GM18907 (cell line): ENCODE data around the gene KIFC1.
A peak's percentile ranks its signal among the peaks of the same experiment; 100 is the strongest.

ENCODE experiments used
- ATAC-seq: cut with Tn5 transposase; IDR thresholded peaks from one replicate; pipeline ENCODE4 v1.9.1; 2021; ENCODE audit warnings: mild to moderate bottlenecking, moderate library complexity; ENCODE audit not compliant: unreplicated experiment

KIFC1 gene

GRCh38 chr6:33410050-33410710, 18.6 kb downstream of the KIFC1 start:
- peak; percentile 75 for ATAC-seq

- peak; percentile 40 for ATAC-seq
Measured at GRCh38 chr6:33410711-33411631, 19.3 kb downstream of the KIFC1 start, which contains the start of gene PHF1. TSS of gene PHF1 (plus strand) at chr6:33411014. CDS start at chr6:33412264, 1,250 bp downstream.

- ATAC-seq = no peak
Measured at GRCh38 chr6:33411632-33412005, 20.0 kb downstream of the KIFC1 start.

GRCh38 chr6:33412140-33413009, 20.8 kb downstream of the KIFC1 start:
- ATAC-seq = no peak

GRCh38 chr6:33413241-33414120, 21.9 kb downstream of the KIFC1 start:
- no peak for ATAC-seq

- no peak for ATAC-seq
Measured at GRCh38 chr6:33414592-33415271, 23.1 kb downstream of the KIFC1 start.

- no peak for ATAC-seq
Measured at GRCh38 chr6:33415831-33416230, 24.2 kb downstream of the KIFC1 start.

GRCh38 chr6:33416386-33417127, 24.9 kb downstream of the KIFC1 start:
- ATAC-seq = no peak

- no peak for ATAC-seq
Measured at GRCh38 chr6:33417128-33417902, 25.7 kb downstream of the KIFC1 start.

GRCh38 chr6:33417903-33418689, 26.5 kb downstream of the KIFC1 start, which contains the start of gene CUTA:
TSS of gene CUTA (minus strand) at chr6:33418107. CDS start at chr6:33418000, 107 bp downstream.
- ATAC-seq = peak; percentile 84

- ATAC-seq = no peak
Measured at GRCh38 chr6:33418690-33419291, 27.2 kb downstream of the KIFC1 start.

- ATAC-seq = no peak
Measured at GRCh38 chr6:33419580-33420490, 28.2 kb downstream of the KIFC1 start, which contains the start of gene SYNGAP1. TSS of gene SYNGAP1 (plus strand) at chr6:33420065. CDS start at chr6:33420265, 200 bp downstream.

- no peak for ATAC-seq
Measured at GRCh38 chr6:33420491-33421343, 29.1 kb downstream of the KIFC1 start.

GRCh38 chr6:33421344-33421643, 29.7 kb downstream of the KIFC1 start:
- ATAC-seq = no peak

GRCh38 chr6:33423777-33424176, 32.2 kb downstream of the KIFC1 start:
- no peak for ATAC-seq
